ENCODE measurements around the gene PSTPIP2.

DNA sequence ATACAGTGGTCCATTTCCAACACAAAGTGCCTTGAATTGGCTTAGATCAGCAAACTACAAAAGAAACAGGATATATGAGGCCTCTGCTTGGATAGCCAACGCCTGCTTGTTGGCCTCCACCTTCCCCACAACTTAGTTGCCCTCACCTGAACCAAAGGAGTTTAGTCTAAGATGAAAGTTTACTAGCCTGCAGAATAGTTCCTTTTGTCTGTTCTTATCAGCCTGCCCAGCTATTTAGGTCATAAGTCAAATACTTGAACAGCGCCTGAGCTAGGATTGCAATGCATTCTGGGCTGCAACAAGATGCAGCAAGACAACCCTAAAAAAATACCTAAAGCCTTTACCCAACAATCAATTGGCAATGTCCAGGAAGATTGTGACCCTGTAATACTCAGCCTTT, 91.8 kb downstream of the PSTPIP2 start:
- TF ChIP-seq POLR2A (IDR thresholded peaks at IDR 0.05; ENCODE audit: low read depth, low read length) (no peak), POLR2AphosphoS5 (IDR thresholded peaks at IDR 0.05; ENCODE audit: low read depth, low read length) (no peak), TAF1 (IDR thresholded peaks at IDR 0.05; ENCODE audit: borderline replicate concordance, low read depth, low read length) (no peak)
